ENCODE data around the gene HPSE2. TPM values are rescaled to one million over a fixed set of nuclear protein-coding genes. Genes with fewer than 3 reads are reported as not detected.
"Not testable (repeated sequence)": the region's sequence is repeated elsewhere in the genome, so short reads cannot be mapped to it uniquely, and the experiment has no call there.

HPSE2 gene
- total and polyA plus RNA-seq, 2 experiments from 2014 or later = not detected

DNA sequence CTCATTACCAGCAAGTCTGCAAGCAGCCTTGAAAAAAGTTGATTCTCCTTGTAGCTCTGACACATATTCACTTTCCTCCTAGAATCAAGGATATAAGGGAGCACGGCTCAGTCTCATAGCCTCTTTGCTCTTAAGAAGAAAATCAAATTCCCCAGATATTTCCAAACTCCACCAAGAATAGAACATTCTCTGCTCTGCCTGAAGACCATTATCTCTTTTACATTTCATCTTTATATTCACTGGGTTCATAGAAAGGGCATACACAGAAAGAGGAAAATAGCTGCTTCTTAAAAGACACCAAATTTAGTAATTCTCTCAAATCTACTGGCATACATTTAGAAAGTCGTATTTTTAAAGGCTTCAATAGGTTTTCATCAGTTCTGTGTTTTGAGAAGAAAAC is 92.0 kb downstream of the HPSE2 start:
- H3K4me1 ChIP-seq (ENCODE audit: insufficient read depth) = no peaks in the 10 kb centered on the region
- TF ChIP-seq EZH2 (IDR thresholded peaks at IDR 0.05; ENCODE audit: insufficient read depth, poor library complexity, severe bottlenecking) (no peak), EZH2phosphoT487 (IDR thresholded peaks at IDR 0.05; ENCODE audit: insufficient read depth, low read depth) (no peak)
- no peak overlapping the region for H3K4me3 ChIP-seq
- H3K36me3 ChIP-seq (ENCODE audit: low read depth) = no peaks in the 10 kb centered on the region
- H3K27me3 ChIP-seq (replicated peaks; ENCODE audit: insufficient read depth) = no peaks in the 10 kb centered on the region; the same call in 1 of the 2 replicates
- no peak overlapping the region for H3K9ac ChIP-seq
- H4K20me1 ChIP-seq (ENCODE audit: insufficient read depth) = no peaks in the 10 kb centered on the region; the same call in 1 of the 2 replicates
- no peak overlapping the region for H3K4me2 ChIP-seq (ENCODE audit: unreplicated experiment)
- H3K9me3 ChIP-seq (ENCODE audit: low read depth) = no peaks in the 10 kb centered on the region
- 12 to 13% methylated on average over 2 of the region's 2 CpGs for WGBS, 2 experiments (ENCODE audit: low coverage in 1 of 2, low lambda C conversion rate in 2 of 2, missing lambda C conversion rate in 2 of 2)
- H3F3A ChIP-seq (ENCODE audit: insufficient read depth) = no peaks in the 10 kb centered on the region
- no peak overlapping the region for H2AFZ ChIP-seq
- no peaks in the 10 kb centered on the region for H3K9me2 ChIP-seq (ENCODE audit: insufficient read depth)
- H3K27ac ChIP-seq = no peak overlapping the region
- H3K79me2 ChIP-seq (ENCODE audit: insufficient read depth) = no peaks in the 10 kb centered on the region
- in situ Hi-C loops (cut with MboI) = no loop called here
- no peak for DNase-seq

DNA sequence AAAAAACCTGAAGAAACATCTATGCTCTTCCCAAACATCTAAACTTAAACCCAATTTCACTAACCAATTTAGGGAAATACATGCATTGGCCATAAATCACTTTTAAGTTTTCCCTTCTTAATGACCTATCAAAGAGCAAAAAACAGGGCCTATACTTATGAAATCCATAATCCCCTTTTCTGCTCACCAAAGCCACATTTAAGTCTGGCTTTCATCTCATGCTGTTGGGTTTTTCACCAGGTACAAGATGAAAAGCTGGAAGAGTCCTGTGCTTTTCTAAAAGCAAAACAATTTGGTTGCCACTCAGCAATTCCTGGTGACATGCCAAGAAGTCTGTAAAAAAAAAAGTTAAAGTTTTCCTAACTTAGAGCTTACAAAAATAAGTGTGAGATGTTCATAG is 92.6 kb downstream of the HPSE2 start:
- in situ Hi-C loops (cut with MboI) = no loop called here
- Histone ChIP-seq H2AFZ (no peak overlapping the region), H3K27me3 (replicated peaks; ENCODE audit: insufficient read depth) (no peaks in the 10 kb centered on the region; the same call in 1 of the 2 replicates), H3K9ac (no peak overlapping the region), H3K4me2 (ENCODE audit: unreplicated experiment) (no peak overlapping the region), H3K9me2 (ENCODE audit: insufficient read depth) (no peaks in the 10 kb centered on the region), H3F3A (ENCODE audit: insufficient read depth) (no peaks in the 10 kb centered on the region), H3K4me1 (ENCODE audit: insufficient read depth) (no peaks in the 10 kb centered on the region), H3K79me2 (ENCODE audit: insufficient read depth) (no peaks in the 10 kb centered on the region), H4K20me1 (ENCODE audit: insufficient read depth) (no peaks in the 10 kb centered on the region; the same call in 1 of the 2 replicates), H3K9me3 (ENCODE audit: low read depth) (no peaks in the 10 kb centered on the region), H3K27ac (no peak overlapping the region), H3K4me3 (no peak overlapping the region), H3K36me3 (ENCODE audit: low read depth) (no peaks in the 10 kb centered on the region)
- DNase-seq = no peak
- TF ChIP-seq EZH2phosphoT487 (IDR thresholded peaks at IDR 0.05; ENCODE audit: insufficient read depth, low read depth) = no peak
- no peak for TF ChIP-seq EZH2 (IDR thresholded peaks at IDR 0.05; ENCODE audit: insufficient read depth, poor library complexity, severe bottlenecking)

DNA sequence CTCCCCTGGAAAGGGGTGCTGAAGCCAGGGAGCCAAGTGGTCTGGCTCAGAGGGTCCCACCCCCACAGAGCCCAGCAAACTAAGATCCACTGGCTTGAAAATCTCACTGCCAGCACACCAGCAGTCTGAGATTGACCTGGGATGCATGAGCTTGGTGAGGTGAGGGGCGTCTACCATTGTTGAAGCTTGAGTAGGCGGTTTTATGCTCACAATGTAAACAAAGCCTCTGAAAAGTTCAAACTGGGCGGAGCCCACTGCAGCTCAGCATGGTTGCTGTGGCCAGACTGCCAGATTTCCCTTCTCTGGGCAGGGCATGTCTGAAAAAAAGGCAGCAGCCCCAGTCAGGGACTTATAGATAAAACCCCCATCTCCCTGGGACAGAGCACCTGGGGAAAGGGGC is 102.8 kb downstream of the HPSE2 start:
- DNase-seq; H3K4me2 ChIP-seq (ENCODE audit: unreplicated experiment); H3K27ac ChIP-seq; H2AFZ ChIP-seq; H3K9ac ChIP-seq; H4K20me1 ChIP-seq (ENCODE audit: insufficient read depth); H3K9me2 ChIP-seq (ENCODE audit: insufficient read depth); H3K79me2 ChIP-seq (ENCODE audit: insufficient read depth); in situ Hi-C loops (cut with MboI); H3K27me3 ChIP-seq (replicated peaks; ENCODE audit: insufficient read depth); H3K9me3 ChIP-seq (ENCODE audit: low read depth); H3K4me3 ChIP-seq; H3F3A ChIP-seq (ENCODE audit: insufficient read depth); H3K36me3 ChIP-seq (ENCODE audit: low read depth); H3K4me1 ChIP-seq (ENCODE audit: insufficient read depth): not testable (repeated sequence)
- 40 to 44% methylated on average over 3 of the region's 3 CpGs for WGBS, 2 experiments (ENCODE audit: low coverage in 1 of 2, low lambda C conversion rate in 2 of 2, missing lambda C conversion rate in 2 of 2)

DNA sequence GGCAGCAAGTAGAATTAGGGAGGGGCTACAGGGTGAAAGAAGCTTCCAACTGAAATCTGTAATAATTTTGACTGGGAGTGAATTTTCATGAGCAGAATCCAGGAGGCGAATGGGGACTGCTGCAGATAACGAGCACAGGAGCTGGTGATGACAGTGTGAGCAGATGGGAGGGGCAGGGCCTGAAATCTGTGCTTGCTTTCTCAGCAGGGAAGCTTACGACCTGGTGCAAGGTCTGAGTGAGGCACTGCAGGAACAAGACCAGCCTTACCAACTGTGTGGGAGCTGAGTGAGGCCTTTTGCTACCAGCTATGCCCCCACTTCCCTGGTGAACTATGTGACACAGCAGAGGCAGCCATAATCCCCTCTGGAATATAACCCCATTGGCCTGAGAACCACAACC is 109.8 kb downstream of the HPSE2 start:
- Histone ChIP-seq H3K36me3 (ENCODE audit: low read depth) (no peaks in the 10 kb centered on the region), H3K4me2 (ENCODE audit: unreplicated experiment) (no peak overlapping the region), H3K9me3 (ENCODE audit: low read depth) (no peaks in the 10 kb centered on the region), H3F3A (ENCODE audit: insufficient read depth) (no peaks in the 10 kb centered on the region), H3K27ac (no peak overlapping the region), H2AFZ (no peak overlapping the region), H4K20me1 (ENCODE audit: insufficient read depth) (no peaks in the 10 kb centered on the region), H3K79me2 (ENCODE audit: insufficient read depth) (no peaks in the 10 kb centered on the region), H3K9ac (no peak overlapping the region), H3K4me3 (no peak overlapping the region), H3K4me1 (ENCODE audit: insufficient read depth) (no peaks in the 10 kb centered on the region), H3K27me3 (replicated peaks; ENCODE audit: insufficient read depth) (no peaks in the 10 kb centered on the region), H3K9me2 (ENCODE audit: insufficient read depth) (no peaks in the 10 kb centered on the region)
- TF ChIP-seq EZH2 (IDR thresholded peaks at IDR 0.05; ENCODE audit: insufficient read depth, poor library complexity, severe bottlenecking) = no peak
- no peak for TF ChIP-seq EZH2phosphoT487 (IDR thresholded peaks at IDR 0.05; ENCODE audit: insufficient read depth, low read depth)
- in situ Hi-C loops (cut with MboI) = no loop called here
- WGBS, 2 experiments (ENCODE audit: low coverage in 1 of 2, low lambda C conversion rate in 2 of 2, missing lambda C conversion rate in 2 of 2) = 23 to 36% methylated on average over 3 of the region's 3 CpGs
- DNase-seq = no peak

DNA sequence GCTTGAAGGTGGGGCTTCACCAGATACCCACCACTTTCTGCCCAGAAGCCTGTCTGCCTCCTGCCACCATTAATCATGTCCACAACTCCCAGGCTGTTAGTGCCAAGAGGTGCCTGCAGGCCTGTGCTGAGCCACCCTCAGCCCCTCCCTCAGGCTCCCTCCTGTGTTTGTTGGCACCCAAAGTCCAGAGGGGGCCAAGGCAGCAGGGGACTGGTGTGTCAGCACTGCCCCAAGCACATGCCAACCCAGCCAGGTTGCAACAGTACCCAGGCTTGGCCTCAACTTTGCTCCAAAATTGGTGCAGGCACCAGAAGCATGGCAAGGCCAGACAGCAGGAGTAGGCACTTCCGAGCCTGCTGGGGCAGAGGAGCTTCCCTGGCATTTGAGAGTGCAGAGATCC is 111.3 kb downstream of the HPSE2 start:
- no peak overlapping the region for H2AFZ ChIP-seq
- no peaks in the 10 kb centered on the region for H3K9me2 ChIP-seq (ENCODE audit: insufficient read depth)
- H3K4me1 ChIP-seq (ENCODE audit: insufficient read depth) = no peaks in the 10 kb centered on the region
- H3K79me2 ChIP-seq (ENCODE audit: insufficient read depth) = no peaks in the 10 kb centered on the region
- H3K27ac ChIP-seq = no peak overlapping the region
- H3K9ac ChIP-seq = no peak overlapping the region
- no peaks in the 10 kb centered on the region for H3F3A ChIP-seq (ENCODE audit: insufficient read depth)
- H4K20me1 ChIP-seq (ENCODE audit: insufficient read depth) = no peaks in the 10 kb centered on the region
- no peaks in the 10 kb centered on the region for H3K27me3 ChIP-seq (replicated peaks; ENCODE audit: insufficient read depth)
- in situ Hi-C loops (cut with MboI) = no loop called here
- DNase-seq = no peak
- no peaks in the 10 kb centered on the region for H3K36me3 ChIP-seq (ENCODE audit: low read depth)
- no peak overlapping the region for H3K4me2 ChIP-seq (ENCODE audit: unreplicated experiment)
- WGBS, 2 experiments (ENCODE audit: low coverage in 1 of 2, low lambda C conversion rate in 2 of 2, missing lambda C conversion rate in 2 of 2) = 8 to 50% methylated on average over 1 of the region's 1 CpG
- H3K4me3 ChIP-seq = no peak overlapping the region
- no peak for TF ChIP-seq EZH2 (IDR thresholded peaks at IDR 0.05; ENCODE audit: insufficient read depth, poor library complexity, severe bottlenecking)
- TF ChIP-seq EZH2phosphoT487 (IDR thresholded peaks at IDR 0.05; ENCODE audit: insufficient read depth, low read depth) = no peak
- no peaks in the 10 kb centered on the region for H3K9me3 ChIP-seq (ENCODE audit: low read depth)

All from GM23248 (cell line).